Osteocyte (in vitro differentiated cells): ENCODE results near the gene ITGAL. TPM values are rescaled to one million over a fixed set of nuclear protein-coding genes. Genes with fewer than 3 reads are reported as not detected.

Experiments used
- DNase-seq: peaks from one replicate; pipeline ENCODE4 v3.0.0; 2021; ENCODE audit warnings: mixed read lengths; ENCODE audit not compliant: unreplicated experiment; ENCODE audit errors: extremely low spot score
- H3K27ac Mint-ChIP-seq: one replicate; pipeline ENCODE4 v1.8.0; 2021; ENCODE audit warnings: mild to moderate bottlenecking, mixed read lengths; ENCODE audit not compliant: unreplicated experiment
- H3K27me3 Mint-ChIP-seq: one replicate; pipeline ENCODE4 v1.8.0; 2021; ENCODE audit warnings: mixed read lengths; ENCODE audit not compliant: unreplicated experiment
- H3K36me3 Mint-ChIP-seq: one replicate; pipeline ENCODE4 v1.8.0; 2021; ENCODE audit warnings: mixed read lengths; ENCODE audit not compliant: unreplicated experiment
- H3K4me1 Mint-ChIP-seq: one replicate; pipeline ENCODE4 v1.8.0; 2021; ENCODE audit warnings: mixed read lengths; ENCODE audit not compliant: unreplicated experiment
- H3K4me3 Mint-ChIP-seq: one replicate; pipeline ENCODE4 v1.8.0; 2021; ENCODE audit warnings: mild to moderate bottlenecking, moderate library complexity, mixed read lengths; ENCODE audit not compliant: unreplicated experiment
- H3K9me3 Mint-ChIP-seq: one replicate; pipeline ENCODE4 v1.8.0; 2021; ENCODE audit warnings: mixed read lengths; ENCODE audit not compliant: unreplicated experiment
- microRNA-seq: library from miRNA; unstranded; fragments of <30 nt; microRNA quantifications from one replicate; pipeline ENCODE4 v1.1.0, GENCODE V29; 2020; ENCODE audit not compliant: unreplicated experiment
- total RNA-seq: library from RNA; stranded (reverse); gene quantifications from 2 replicates; pipeline ENCODE4 v1.2.1, GENCODE V29; 2021
- TF ChIP-seq, protein P1 (sequence below): fragments of 200-600 bp; sonication (generic); IDR thresholded peaks from 2 replicates; pipeline ENCODE4 v1.5.0; 2021; ENCODE audit warnings: antibody characterized with exemption, mild to moderate bottlenecking, moderate library complexity

The ITGAL gene
- total RNA-seq, 1 donor from 2014 or later: not detected

GRCh38 chr16:30569746-30570635 lies 97.4 kb downstream of the ITGAL start:
- no peaks in the 10 kb centered on the region for H3K9me3 Mint-ChIP-seq
- peak overlapping the region; percentile 98 for H3K27ac Mint-ChIP-seq
- peaks cover 19% of the 10 kb centered on the region for H3K4me1 Mint-ChIP-seq
- H3K4me3 Mint-ChIP-seq: no peak overlapping the region
- TF ChIP-seq, protein P1, sequence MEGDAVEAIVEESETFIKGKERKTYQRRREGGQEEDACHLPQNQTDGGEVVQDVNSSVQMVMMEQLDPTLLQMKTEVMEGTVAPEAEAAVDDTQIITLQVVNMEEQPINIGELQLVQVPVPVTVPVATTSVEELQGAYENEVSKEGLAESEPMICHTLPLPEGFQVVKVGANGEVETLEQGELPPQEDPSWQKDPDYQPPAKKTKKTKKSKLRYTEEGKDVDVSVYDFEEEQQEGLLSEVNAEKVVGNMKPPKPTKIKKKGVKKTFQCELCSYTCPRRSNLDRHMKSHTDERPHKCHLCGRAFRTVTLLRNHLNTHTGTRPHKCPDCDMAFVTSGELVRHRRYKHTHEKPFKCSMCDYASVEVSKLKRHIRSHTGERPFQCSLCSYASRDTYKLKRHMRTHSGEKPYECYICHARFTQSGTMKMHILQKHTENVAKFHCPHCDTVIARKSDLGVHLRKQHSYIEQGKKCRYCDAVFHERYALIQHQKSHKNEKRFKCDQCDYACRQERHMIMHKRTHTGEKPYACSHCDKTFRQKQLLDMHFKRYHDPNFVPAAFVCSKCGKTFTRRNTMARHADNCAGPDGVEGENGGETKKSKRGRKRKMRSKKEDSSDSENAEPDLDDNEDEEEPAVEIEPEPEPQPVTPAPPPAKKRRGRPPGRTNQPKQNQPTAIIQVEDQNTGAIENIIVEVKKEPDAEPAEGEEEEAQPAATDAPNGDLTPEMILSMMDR: no peak
- peaks cover 3% of the 10 kb centered on the region for H3K27me3 Mint-ChIP-seq
- DNase-seq: no peak
- H3K36me3 Mint-ChIP-seq: no peaks in the 10 kb centered on the region

DNA sequence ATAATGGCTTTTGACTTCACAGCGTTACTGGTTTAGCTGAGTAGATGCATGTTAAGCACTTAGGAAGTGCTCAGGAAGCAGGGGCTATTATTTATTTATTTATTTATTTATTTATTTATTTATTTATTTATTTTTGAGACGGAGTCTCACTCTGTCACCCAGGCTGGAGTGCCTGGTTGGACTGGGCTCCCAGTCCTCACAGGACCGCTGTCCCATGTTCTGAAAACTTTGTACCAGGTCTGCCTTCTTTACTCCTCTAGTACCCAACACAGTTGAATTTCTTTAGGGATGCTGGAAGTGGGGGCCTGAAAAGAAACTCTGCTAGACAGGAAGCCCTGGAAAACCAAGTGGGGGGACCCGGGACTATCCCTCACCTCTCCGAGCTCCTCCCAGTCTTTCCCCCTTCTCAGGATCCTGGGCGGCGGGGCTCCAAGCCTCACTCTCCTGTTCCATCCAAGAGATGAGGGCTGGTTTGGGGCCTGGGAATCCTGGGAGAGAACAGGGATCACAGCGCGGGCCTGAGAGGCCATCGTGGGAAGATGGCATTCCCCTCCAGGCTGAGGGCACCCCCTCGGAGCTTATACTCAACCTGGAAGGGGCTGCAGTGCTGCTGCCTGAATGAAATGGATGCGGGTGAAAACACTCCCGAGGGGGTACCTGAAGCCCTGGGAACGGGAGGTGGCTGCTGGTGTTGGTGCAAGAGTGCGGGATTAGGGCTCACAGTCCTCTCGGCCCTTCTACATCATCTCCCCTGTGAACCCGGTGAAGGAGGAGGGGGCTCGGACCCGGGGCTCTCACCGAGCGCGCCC lies 98.3 kb downstream of the ITGAL start:
- Mint-ChIP-seq H3K4me3 (peak overlapping the region; percentile 90), H3K9me3 (no peaks in the 10 kb centered on the region), H3K36me3 (no peaks in the 10 kb centered on the region), H3K27ac (peak overlapping the region; percentile 98), H3K27me3 (peaks cover 3% of the 10 kb centered on the region), H3K4me1 (peaks cover 19% of the 10 kb centered on the region)
- DNase-seq: no peak
- TF ChIP-seq, protein P1: no peak

GRCh38 chr16:30571445-30572322 lies 99.1 kb downstream of the ITGAL start, which contains the start of gene ZNF688:
ZNF688 (minus strand) TSS chr16:30571714; CDS start chr16:30571629, 85 bp downstream.
- TF ChIP-seq, protein P1: no peak
- Mint-ChIP-seq H3K27ac (peak within 1 kb of the TSS; percentile 98), H3K36me3 (no peaks in the 10 kb centered on the region), H3K27me3 (no peaks in the 10 kb centered on the region), H3K4me3 (peak within 1 kb of the TSS; percentile 90), H3K9me3 (no peaks in the 10 kb centered on the region), H3K4me1 (peaks cover 19% of the 10 kb centered on the region)
- DNase-seq: peak; percentile 97

Small RNAs within 50 kb of the gene (microRNA-seq; reads per million reads assigned to microRNA genes)
- gene MIR4518: not detected

Other genes starting within 250 kb of the ITGAL start
- gene NPIPB13, start 224.3 kb upstream of the ITGAL start, total RNA-seq: 10.0 and 22.9 TPM in 2 replicates
- gene CD2BP2, start 117.4 kb upstream of the ITGAL start, total RNA-seq: 65.1 and 67.4 TPM in 2 replicates
- 47.0 and 49.0 TPM in 2 replicates for gene TBC1D10B, start 102.2 kb upstream of the ITGAL start, total RNA-seq
- not detected in 2 replicates for gene MYL11, start 97.9 kb upstream of the ITGAL start, total RNA-seq
- 1.5 and 2.0 TPM in 2 replicates for gene SEPTIN1, start 90.2 kb upstream of the ITGAL start, total RNA-seq
- 12.7 and 13.2 TPM in 2 replicates for gene ZNF48, start 77.3 kb upstream of the ITGAL start, total RNA-seq
- 12.6 and 12.7 TPM in 2 replicates for gene ZNF771, start 65.1 kb upstream of the ITGAL start, total RNA-seq
- gene DCTPP1, start 42.7 kb upstream of the ITGAL start, total RNA-seq: 26.8 and 30.3 TPM in 2 replicates
- 41.2 and 42.5 TPM in 2 replicates for gene SEPHS2, start 26.9 kb upstream of the ITGAL start, total RNA-seq
- 36.4 and 37.1 TPM in 2 replicates for gene ZNF768, start 53.8 kb downstream of the ITGAL start, total RNA-seq
- 4.3 and 4.8 TPM in 2 replicates for gene ZNF747, start 62.1 kb downstream of the ITGAL start, total RNA-seq
- gene ZNF764, start 85.6 kb downstream of the ITGAL start, total RNA-seq: 10.1 and 12.1 TPM in 2 replicates
- gene ZNF688, start 99.0 kb downstream of the ITGAL start, total RNA-seq: 10.9 and 11.3 TPM in 2 replicates
- 14.8 and 19.8 TPM in 2 replicates for gene ZNF785, start 113.0 kb downstream of the ITGAL start, total RNA-seq
- 8.8 and 9.1 TPM in 2 replicates for gene ZNF689, start 137.6 kb downstream of the ITGAL start, total RNA-seq
- 44.7 and 52.0 TPM in 2 replicates for gene PRR14, start 178.2 kb downstream of the ITGAL start, total RNA-seq
- gene FBRS, start 185.7 kb downstream of the ITGAL start, total RNA-seq: 66.5 and 67.4 TPM in 2 replicates
- 69.2 and 73.5 TPM in 2 replicates for gene SRCAP, start 226.4 kb downstream of the ITGAL start, total RNA-seq